ENCODE measurements around the gene GALNT15.

DNA sequence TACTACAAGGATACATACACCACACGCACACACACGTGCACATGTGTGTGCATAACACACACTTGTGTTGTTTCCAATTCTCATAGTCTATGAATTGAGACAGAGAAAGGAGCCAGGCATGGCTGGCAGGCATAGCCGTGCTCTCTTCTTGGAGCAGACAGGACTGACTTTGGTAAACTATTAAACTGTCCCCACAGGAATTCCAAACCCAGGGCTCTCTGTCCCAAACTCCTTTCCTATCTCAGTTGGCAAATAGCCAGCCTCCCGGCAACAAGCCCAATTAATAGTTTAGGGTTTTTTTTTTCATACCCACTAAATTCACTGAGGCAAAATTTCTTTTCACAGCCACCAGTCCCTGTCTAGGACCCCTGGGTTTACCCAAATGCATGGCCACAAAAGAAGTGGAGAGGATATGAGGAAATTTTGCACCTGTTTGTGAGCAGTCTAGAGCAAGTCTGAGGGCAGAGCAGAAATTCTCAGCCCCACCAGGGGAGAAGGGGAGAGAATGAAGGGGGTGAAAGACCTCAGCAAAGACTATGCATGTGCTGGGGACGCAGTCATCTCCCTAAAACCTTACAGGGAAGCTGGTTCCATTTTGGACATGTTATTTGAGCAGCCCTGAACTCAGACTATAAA lies 17.8 kb downstream of the GALNT15 start:
- TF ChIP-seq EZH2 (IDR thresholded peaks at IDR 0.05; ENCODE audit: insufficient read depth, low read length), result no peak
- TF ChIP-seq, protein P1, sequence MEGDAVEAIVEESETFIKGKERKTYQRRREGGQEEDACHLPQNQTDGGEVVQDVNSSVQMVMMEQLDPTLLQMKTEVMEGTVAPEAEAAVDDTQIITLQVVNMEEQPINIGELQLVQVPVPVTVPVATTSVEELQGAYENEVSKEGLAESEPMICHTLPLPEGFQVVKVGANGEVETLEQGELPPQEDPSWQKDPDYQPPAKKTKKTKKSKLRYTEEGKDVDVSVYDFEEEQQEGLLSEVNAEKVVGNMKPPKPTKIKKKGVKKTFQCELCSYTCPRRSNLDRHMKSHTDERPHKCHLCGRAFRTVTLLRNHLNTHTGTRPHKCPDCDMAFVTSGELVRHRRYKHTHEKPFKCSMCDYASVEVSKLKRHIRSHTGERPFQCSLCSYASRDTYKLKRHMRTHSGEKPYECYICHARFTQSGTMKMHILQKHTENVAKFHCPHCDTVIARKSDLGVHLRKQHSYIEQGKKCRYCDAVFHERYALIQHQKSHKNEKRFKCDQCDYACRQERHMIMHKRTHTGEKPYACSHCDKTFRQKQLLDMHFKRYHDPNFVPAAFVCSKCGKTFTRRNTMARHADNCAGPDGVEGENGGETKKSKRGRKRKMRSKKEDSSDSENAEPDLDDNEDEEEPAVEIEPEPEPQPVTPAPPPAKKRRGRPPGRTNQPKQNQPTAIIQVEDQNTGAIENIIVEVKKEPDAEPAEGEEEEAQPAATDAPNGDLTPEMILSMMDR (IDR thresholded peaks at IDR 0.05; ENCODE audit: insufficient read depth, low read depth, low read length), result no peak

Measured in astrocyte (in vitro differentiated cells and primary cell).